Endometrial microvascular endothelial cells (primary cell): ENCODE measurements around the gene SLCO2A1. TPM values are rescaled to one million over a fixed set of nuclear protein-coding genes. Genes with fewer than 3 reads are reported as not detected.

Source experiments
- in situ Hi-C: cut with HindIII; loops from 2 replicates; pipeline ENCODE4 v1.10.0; 2017; ENCODE audit warnings: low sequenced_read_pairs, low pct_unique_long_range_greater_than_20kb; ENCODE audit errors: inconsistent ontology term
- total RNA-seq: library from RNA; depleted of rRNA; stranded (reverse); fragments of >200 nt; gene quantifications from one replicate; pipeline ENCODE4 v1.2.3, GENCODE V29; 2015; ENCODE audit errors: inconsistent ontology term

The SLCO2A1 gene
- total RNA-seq, 1 donor from 2014 or later, result 22.4 TPM

DNA sequence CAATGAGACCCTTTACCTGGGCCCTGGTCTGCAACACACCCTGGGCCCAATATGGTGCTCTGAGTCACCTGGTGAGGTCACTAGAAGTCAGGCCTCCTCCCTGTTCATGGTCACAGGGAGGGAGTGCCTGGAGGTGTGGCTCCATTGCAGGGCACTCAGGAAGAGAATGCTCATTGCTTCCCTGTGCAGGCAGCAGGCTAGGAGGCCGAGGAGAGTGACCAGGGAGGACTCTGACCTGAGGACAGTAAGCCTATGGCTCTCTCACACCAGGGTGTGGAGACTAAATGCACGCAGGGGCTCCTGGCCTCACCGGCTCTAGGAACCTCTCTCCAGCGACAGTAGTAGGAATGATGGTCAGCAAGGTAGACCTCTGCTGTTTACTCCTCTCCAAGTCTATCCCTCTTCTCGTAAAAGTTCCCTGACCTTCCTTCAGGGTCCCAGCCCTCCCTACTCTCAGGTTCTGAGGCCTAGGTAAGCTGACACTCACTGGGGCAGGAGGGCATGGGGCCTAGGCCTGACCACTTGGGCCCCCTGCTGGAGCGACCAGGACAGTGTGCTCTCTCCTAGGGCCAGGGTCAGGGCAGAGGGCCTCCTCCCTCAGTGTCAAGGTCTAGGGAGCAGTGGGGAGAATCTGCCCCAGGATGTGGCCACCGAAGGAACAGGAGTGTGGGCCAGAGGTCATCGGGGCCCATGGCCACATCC lies 9.6 kb upstream of the SLCO2A1 start:
- in situ Hi-C loops, result no loop called here

DNA sequence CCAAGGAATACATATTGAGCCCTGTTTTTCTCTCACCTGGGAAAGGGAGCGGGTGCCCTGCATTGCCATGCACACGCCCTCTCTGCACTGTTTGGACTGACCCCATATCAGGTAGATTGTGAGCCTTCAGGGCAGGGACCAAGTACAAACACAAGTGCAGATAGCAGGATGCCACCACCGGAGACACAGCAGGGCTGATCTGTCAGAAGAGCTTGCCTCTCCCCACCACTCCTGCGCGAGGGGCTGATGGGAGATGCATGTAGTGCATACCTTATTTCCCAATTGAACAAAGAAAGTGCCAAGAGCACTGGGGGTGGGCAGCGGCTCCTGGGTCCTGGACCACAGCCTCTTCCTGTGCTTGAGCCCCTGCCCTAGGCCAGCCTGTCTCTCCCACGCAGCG lies 9.0 kb upstream of the SLCO2A1 start:
- in situ Hi-C loops, result no loop called here

GRCh38 chr3:134038071-134038491 lies 8.4 kb upstream of the SLCO2A1 start:
- in situ Hi-C loops, result no loop called here

DNA sequence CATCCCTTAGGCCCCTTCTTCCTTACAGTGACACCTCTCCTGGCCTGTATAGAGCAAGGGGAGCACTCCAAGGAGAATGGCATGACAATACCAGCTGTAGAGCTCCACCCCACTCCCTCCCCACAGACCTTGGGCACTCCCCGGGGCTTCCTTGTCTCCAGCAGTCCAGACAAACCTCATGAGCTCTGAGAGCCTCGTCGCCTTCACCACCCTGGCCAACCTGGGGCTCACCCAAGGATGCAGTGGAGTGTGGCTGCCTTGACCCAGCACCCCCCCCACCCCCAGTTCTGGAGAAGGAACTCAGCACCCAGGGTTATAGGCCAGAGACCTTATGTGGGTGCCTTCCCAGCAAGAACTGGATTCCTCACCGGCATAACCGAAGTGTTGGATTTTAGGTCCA lies 7.4 kb upstream of the SLCO2A1 start:
- in situ Hi-C loops, result no loop called here

GRCh38 chr3:134036291-134036690 lies 6.6 kb upstream of the SLCO2A1 start:
- in situ Hi-C loops, result no loop called here

DNA sequence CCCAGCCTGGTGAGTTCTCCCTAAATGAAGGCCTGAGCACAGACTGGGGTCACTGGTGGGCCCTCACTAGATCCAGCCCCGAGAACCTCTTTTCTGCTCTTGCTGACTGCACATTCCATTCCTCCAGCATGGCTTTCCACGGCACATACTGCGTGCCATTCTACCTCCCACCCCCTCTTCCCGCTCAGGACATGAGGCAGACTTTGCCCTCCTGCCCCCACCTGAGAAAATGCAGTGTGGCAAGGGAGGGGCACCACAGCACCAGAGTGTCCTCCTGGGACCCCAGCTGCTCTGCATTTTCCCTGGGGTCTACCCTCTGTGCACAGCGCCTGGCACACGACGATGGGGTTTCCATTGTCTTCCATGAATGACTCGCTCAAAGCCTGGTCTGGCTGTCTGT lies 6.1 kb upstream of the SLCO2A1 start:
- in situ Hi-C loops, result no loop called here

- in situ Hi-C loops, result no loop called here
These were observed 4.5 kb upstream of the SLCO2A1 start for GRCh38 chr3:134034005-134034785.

DNA sequence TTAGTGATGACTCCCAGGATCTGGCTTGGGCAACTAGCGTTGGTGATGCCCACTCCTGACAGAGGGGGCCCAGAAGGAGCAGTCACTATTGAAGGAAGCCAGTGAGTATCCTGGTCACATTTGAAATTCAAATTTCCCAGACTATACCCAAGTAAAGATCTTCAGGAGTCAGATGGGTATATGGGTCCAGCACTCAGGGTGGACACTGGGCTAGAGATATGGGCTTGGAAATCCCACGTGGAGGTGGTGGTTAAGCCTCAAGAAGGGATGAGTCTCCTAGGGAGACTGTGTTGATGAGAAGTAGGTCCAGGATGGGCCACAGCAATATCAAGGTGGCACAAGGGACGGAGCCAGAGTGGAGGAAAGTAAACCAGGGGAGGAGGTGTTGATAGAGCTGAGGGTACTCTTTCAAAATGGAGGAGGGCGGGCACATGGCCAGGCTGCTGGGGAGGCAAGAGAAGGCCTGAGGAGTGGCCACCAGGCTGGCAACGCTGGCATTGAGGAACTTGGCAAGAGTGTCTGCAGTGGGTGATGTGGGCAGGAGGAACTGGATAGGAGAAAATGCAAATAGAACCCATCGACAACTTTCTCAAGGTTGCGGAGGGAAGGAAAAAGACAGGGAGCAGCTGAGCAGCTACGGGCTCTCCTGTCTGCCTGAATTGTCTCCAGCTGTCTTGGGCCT lies 3.7 kb upstream of the SLCO2A1 start:
- in situ Hi-C loops, result no loop called here

DNA sequence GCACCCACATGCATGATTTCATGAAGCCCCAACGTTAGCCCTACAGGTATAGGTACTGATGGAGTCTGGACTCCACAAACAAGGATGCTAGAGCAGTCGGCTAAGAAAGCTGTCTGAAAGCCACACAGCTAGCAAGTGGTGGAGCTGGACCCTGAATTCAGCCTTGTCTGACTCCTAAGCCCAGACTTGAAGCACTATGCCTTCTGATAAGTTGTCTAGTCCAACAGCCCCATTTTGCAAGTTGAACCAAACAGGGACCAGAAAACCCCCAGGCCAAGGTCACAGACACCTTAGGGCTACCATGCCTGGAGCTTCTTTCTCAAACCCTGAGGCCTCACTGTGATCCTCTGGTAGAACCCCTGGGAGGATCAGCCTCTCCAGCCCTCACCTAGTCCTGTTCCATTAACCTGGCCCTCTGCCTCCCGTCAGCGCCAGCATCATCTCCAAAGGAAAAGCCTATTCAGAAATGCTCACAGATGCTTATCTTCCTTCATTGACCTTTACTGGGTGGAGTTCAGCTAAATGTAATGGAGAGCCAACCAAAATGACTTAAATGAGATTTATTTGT lies 1.7 kb upstream of the SLCO2A1 start:
- in situ Hi-C loops, result no loop called here

- in situ Hi-C loops, result no loop called here
These were observed 938 bp upstream of the SLCO2A1 start for GRCh38 chr3:134030379-134031347.

DNA sequence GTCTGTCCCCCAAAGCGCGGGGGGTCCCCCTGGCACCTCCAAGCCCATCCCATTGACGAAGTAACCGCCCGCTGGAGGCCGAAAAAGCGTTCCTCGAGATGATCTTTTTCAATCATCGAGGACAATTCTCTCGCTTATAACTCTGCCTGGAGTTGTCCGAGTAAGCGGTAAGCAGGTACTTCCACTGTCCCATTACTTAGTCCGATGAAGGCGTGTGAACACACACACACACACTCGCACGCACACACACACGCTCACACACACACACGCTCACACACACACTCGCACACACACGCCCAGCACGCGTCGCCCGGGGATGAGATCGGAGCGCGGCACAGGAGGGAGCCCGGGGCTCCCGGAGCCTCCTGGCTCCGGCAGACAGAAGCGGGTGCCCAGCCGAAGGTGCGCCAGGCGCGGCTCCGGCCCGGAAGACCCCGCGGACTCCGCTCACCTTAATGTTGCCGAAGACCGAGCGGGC lies 430 bp downstream of the SLCO2A1 start:
- in situ Hi-C loops, result no loop called here

GRCh38 chr3:134028486-134029255 lies 1.1 kb downstream of the SLCO2A1 start:
- in situ Hi-C loops, result no loop called here

GRCh38 chr3:134027631-134028030 lies 2.1 kb downstream of the SLCO2A1 start:
- in situ Hi-C loops, result no loop called here

DNA sequence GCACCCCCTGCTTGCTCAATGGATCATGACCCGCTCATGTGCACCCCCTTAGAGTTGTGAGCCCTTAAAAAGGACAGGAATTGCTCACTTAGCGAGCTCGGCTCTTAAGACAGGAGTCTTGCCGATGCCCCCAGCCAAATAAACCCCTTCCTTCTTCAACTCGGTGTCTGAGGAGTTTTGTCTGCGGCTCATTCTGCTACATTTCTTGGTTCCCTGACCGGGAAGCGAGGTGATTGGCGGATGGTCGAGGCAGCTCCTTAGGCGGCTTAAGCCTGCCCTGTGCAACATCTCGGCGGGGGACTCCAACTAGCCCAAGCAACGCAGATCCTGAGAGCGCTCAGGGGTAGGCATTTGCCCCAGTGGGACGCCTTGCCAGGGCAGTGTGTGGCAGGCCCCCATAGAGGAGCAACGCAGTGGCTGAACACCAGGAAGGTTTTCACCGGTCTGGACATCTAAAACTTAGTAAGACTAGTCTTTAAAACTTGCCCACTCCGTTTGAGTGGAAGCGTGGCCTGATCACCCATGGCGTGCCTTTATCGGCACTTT lies 9.5 kb downstream of the SLCO2A1 start:
- in situ Hi-C loops, result no loop called here

DNA sequence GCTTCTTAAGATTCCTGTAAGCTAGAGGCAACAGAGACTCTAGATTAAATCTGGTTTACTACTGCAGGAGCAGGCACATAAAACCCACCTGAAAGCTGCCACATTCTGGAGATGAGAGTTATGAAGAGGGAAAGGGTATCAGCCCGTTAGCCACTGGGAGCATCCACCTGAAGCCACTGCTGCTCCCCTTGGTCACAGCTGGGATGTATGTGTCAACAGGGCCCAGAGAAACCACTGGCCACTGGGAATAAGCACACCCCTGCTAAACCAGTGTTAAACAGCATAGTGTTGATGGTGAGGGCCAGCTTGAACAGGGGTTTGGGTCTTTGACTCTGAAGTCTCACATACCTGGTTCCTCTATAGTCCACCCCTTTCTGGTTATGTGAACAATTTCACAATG lies 10.9 kb downstream of the SLCO2A1 start:
- in situ Hi-C loops, result no loop called here

DNA sequence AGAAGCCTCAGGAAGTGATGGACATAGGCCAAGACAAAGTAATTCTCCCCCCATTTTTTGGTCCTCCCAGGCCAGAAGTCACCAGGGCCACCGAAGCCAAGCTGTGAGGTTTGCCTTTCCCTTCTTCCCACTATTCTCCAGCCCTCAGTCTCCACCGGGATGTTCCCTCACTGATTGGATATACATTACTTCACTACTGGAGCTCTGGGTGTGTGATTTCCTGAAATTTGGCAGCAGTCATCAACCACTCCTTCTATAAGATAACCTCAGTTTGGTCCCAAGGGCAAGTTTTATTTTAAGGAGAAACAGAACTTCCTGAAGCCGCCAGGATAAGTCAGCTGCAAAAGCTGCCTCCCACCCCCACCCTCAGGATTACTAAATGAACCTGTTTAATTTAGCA lies 11.3 kb downstream of the SLCO2A1 start:
- in situ Hi-C loops, result no loop called here

DNA sequence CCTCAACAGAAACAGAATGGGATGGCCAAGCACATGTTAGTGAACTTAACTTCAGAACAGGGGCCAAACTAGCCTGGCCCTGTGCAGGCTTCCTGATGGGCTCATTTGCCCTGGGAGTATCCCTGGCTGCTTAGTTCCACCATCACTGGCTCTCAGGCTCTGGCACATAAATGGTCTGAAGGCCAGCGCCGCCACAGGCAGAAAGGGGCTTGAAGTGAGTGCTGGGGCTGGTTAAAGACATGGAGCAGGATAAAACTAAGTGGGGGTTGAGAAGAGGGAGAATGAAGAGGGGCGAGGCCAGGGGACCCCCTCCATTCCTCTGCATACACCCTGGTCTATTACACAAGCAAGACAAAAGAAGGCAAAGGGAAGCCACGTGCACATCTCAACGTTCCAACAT lies 12.2 kb downstream of the SLCO2A1 start:
- in situ Hi-C loops, result no loop called here
